ENCODE results near the gene TCF7L2.
"Not testable (repeated sequence)": the region's sequence is repeated elsewhere in the genome, so short reads cannot be mapped to it uniquely, and the experiment has no call there.

Gene TCF7L2

GRCh38 chr10:113061054-113061430, 111.0 kb downstream of the TCF7L2 start:
- DNase-seq (ENCODE audit: low read depth, low spot score): no peak
- peaks cover 14% of the 10 kb centered on the region for H3K36me3 ChIP-seq (ENCODE audit: insufficient read depth, insufficient read length, low read length)
- H3K9ac ChIP-seq (ENCODE audit: insufficient read length, low read depth): no peak overlapping the region
- peaks cover 26% of the 10 kb centered on the region for H3K4me1 ChIP-seq (ENCODE audit: insufficient read depth, insufficient read length)
- TF ChIP-seq YY1 (IDR thresholded peaks at IDR 0.05; ENCODE audit: insufficient read depth, insufficient read length): no peak
- no peak for TF ChIP-seq ZNF274 (IDR thresholded peaks at IDR 0.05; ENCODE audit: low read depth, low read length)
- TF ChIP-seq SUZ12 (IDR thresholded peaks at IDR 0.05; ENCODE audit: extremely low read depth, insufficient read depth, insufficient read length): no peak
- H3K4me3 ChIP-seq (ENCODE audit: insufficient read length, low read depth): no peak overlapping the region
- no peaks in the 10 kb centered on the region for H3K27me3 ChIP-seq (ENCODE audit: insufficient read depth, insufficient read length)
- no peaks in the 10 kb centered on the region for H3K9me3 ChIP-seq (ENCODE audit: insufficient read depth, low read length)

- Histone ChIP-seq H3K9ac (ENCODE audit: insufficient read length, low read depth) (no peak overlapping the region), H3K4me1 (ENCODE audit: insufficient read depth, insufficient read length) (peaks cover 24% of the 10 kb centered on the region), H3K9me3 (ENCODE audit: insufficient read depth, low read length) (no peaks in the 10 kb centered on the region), H3K4me3 (ENCODE audit: insufficient read length, low read depth) (no peak overlapping the region), H3K27me3 (ENCODE audit: insufficient read depth, insufficient read length) (no peaks in the 10 kb centered on the region), H3K36me3 (ENCODE audit: insufficient read depth, insufficient read length, low read length) (peaks cover 15% of the 10 kb centered on the region)
- no peak for DNase-seq (ENCODE audit: low read depth, low spot score)
- TF ChIP-seq YY1 (IDR thresholded peaks at IDR 0.05; ENCODE audit: insufficient read depth, insufficient read length) (no peak), ZNF274 (IDR thresholded peaks at IDR 0.05; ENCODE audit: low read depth, low read length) (no peak), SUZ12 (IDR thresholded peaks at IDR 0.05; ENCODE audit: extremely low read depth, insufficient read depth, insufficient read length) (no peak)
Measured at GRCh38 chr10:113061557-113061956, 111.5 kb downstream of the TCF7L2 start.

- Histone ChIP-seq H3K4me3 (ENCODE audit: insufficient read length, low read depth) (no peak overlapping the region), H3K36me3 (ENCODE audit: insufficient read depth, insufficient read length, low read length) (peaks cover 16% of the 10 kb centered on the region), H3K9me3 (ENCODE audit: insufficient read depth, low read length) (no peaks in the 10 kb centered on the region), H3K9ac (ENCODE audit: insufficient read length, low read depth) (no peak overlapping the region), H3K27me3 (ENCODE audit: insufficient read depth, insufficient read length) (no peaks in the 10 kb centered on the region), H3K4me1 (ENCODE audit: insufficient read depth, insufficient read length) (peaks cover 15% of the 10 kb centered on the region)
- TF ChIP-seq YY1 (IDR thresholded peaks at IDR 0.05; ENCODE audit: insufficient read depth, insufficient read length) (no peak), SUZ12 (IDR thresholded peaks at IDR 0.05; ENCODE audit: extremely low read depth, insufficient read depth, insufficient read length) (no peak), ZNF274 (IDR thresholded peaks at IDR 0.05; ENCODE audit: low read depth, low read length) (no peak)
- DNase-seq (ENCODE audit: low read depth, low spot score): no peak
Measured at GRCh38 chr10:113063043-113063967, 113.3 kb downstream of the TCF7L2 start.

GRCh38 chr10:113064039-113064438, 114.0 kb downstream of the TCF7L2 start:
- no peak for TF ChIP-seq SUZ12 (IDR thresholded peaks at IDR 0.05; ENCODE audit: extremely low read depth, insufficient read depth, insufficient read length)
- no peak for TF ChIP-seq YY1 (IDR thresholded peaks at IDR 0.05; ENCODE audit: insufficient read depth, insufficient read length)
- no peak for TF ChIP-seq ZNF274 (IDR thresholded peaks at IDR 0.05; ENCODE audit: low read depth, low read length)
- H3K9ac ChIP-seq (ENCODE audit: insufficient read length, low read depth): no peak overlapping the region
- peaks cover 9% of the 10 kb centered on the region for H3K4me1 ChIP-seq (ENCODE audit: insufficient read depth, insufficient read length)

GRCh38 chr10:113066120-113066519, 116.1 kb downstream of the TCF7L2 start:
- H3K36me3 ChIP-seq (ENCODE audit: insufficient read depth, insufficient read length, low read length): peaks cover 28% of the 10 kb centered on the region
- not testable (repeated sequence) for H3K4me3 ChIP-seq (ENCODE audit: insufficient read length, low read depth); DNase-seq (ENCODE audit: low read depth, low spot score); H3K9me3 ChIP-seq (ENCODE audit: insufficient read depth, low read length); H3K9ac ChIP-seq (ENCODE audit: insufficient read length, low read depth); H3K4me1 ChIP-seq (ENCODE audit: insufficient read depth, insufficient read length); H3K27me3 ChIP-seq (ENCODE audit: insufficient read depth, insufficient read length)

More at GRCh38 chr10:113064039-113064438, 114.0 kb downstream of the TCF7L2 start:
- H3K4me3 ChIP-seq (ENCODE audit: insufficient read length, low read depth): no peak overlapping the region
- DNase-seq (ENCODE audit: low read depth, low spot score): no peak
- peaks cover 23% of the 10 kb centered on the region for H3K36me3 ChIP-seq (ENCODE audit: insufficient read depth, insufficient read length, low read length)
- H3K9me3 ChIP-seq (ENCODE audit: insufficient read depth, low read length): no peaks in the 10 kb centered on the region
- H3K27me3 ChIP-seq (ENCODE audit: insufficient read depth, insufficient read length): no peaks in the 10 kb centered on the region

GRCh38 chr10:113066561-113067312, 116.7 kb downstream of the TCF7L2 start:
- H3K9ac ChIP-seq (ENCODE audit: insufficient read length, low read depth): no peak overlapping the region
- H3K4me3 ChIP-seq (ENCODE audit: insufficient read length, low read depth): no peak overlapping the region
- peaks cover 28% of the 10 kb centered on the region for H3K36me3 ChIP-seq (ENCODE audit: insufficient read depth, insufficient read length, low read length)
- no peaks in the 10 kb centered on the region for H3K27me3 ChIP-seq (ENCODE audit: insufficient read depth, insufficient read length)
- no peak for DNase-seq (ENCODE audit: low read depth, low spot score)
- no peaks in the 10 kb centered on the region for H3K9me3 ChIP-seq (ENCODE audit: insufficient read depth, low read length)
- H3K4me1 ChIP-seq (ENCODE audit: insufficient read depth, insufficient read length): peaks cover 6% of the 10 kb centered on the region
- TF ChIP-seq SUZ12 (IDR thresholded peaks at IDR 0.05; ENCODE audit: extremely low read depth, insufficient read depth, insufficient read length) (no peak), YY1 (IDR thresholded peaks at IDR 0.05; ENCODE audit: insufficient read depth, insufficient read length) (no peak), ZNF274 (IDR thresholded peaks at IDR 0.05; ENCODE audit: low read depth, low read length) (no peak)

- Histone ChIP-seq H3K36me3 (ENCODE audit: insufficient read depth, insufficient read length, low read length) (peaks cover 21% of the 10 kb centered on the region), H3K27me3 (ENCODE audit: insufficient read depth, insufficient read length) (no peaks in the 10 kb centered on the region), H3K4me1 (ENCODE audit: insufficient read depth, insufficient read length) (peaks cover 3% of the 10 kb centered on the region), H3K9me3 (ENCODE audit: insufficient read depth, low read length) (no peaks in the 10 kb centered on the region), H3K4me3 (ENCODE audit: insufficient read length, low read depth) (no peak overlapping the region), H3K9ac (ENCODE audit: insufficient read length, low read depth) (no peak overlapping the region)
- TF ChIP-seq SUZ12 (IDR thresholded peaks at IDR 0.05; ENCODE audit: extremely low read depth, insufficient read depth, insufficient read length) (no peak), ZNF274 (IDR thresholded peaks at IDR 0.05; ENCODE audit: low read depth, low read length) (no peak), YY1 (IDR thresholded peaks at IDR 0.05; ENCODE audit: insufficient read depth, insufficient read length) (no peak)
- no peak for DNase-seq (ENCODE audit: low read depth, low spot score)
Measured at GRCh38 chr10:113067501-113067900, 117.5 kb downstream of the TCF7L2 start.

Data from NT2/D1 (cell line).